Measurements from ENCODE around the gene PDCD11. TPM values are rescaled to one million over a fixed set of nuclear protein-coding genes. Genes with fewer than 3 reads are reported as not detected.

The PDCD11 gene
- total RNA-seq, 2 donors from 2014 or later = 10.7 to 23.0 TPM

DNA sequence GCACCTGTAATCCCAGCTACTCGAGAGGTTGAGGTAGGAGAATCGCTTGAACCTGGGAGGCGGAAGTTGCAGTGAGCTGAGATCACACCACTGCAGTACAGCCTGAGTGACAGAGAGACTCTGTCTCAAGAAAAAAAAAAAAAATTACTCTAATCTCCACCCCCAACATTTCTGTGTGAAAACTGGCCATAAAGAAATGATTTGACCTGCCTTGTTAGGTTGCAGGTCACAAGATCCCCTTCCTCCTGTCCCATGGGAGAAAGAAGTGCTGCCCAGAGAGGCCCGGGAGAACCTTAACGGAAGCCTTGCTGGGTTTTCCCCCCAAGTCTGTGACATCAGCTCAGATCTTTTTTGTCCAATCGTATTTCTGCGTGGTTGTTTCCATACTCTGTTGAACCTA lies 71.0 kb downstream of the PDCD11 start:
- H3K27me3 ChIP-seq (replicated peaks; ENCODE audit: insufficient read depth) = no peaks in the 10 kb centered on the region
- ATAC-seq (ENCODE audit: insufficient number of reproducible peaks, low FRiP score, low read depth) (no peak), DNase-seq (ENCODE audit: low spot score) (no peak)
- no peak overlapping the region for H3K4me3 ChIP-seq
- H3K9me3 ChIP-seq = no peaks in the 10 kb centered on the region
- H3K36me3 ChIP-seq = no peaks in the 10 kb centered on the region
- H3K4me1 ChIP-seq (ENCODE audit: control insufficient read depth in 1 of 2, low read depth in 2 of 2) = peaks cover 0 to 4% of the 10 kb centered on the region in 2 donors
- TF ChIP-seq, protein P1, sequence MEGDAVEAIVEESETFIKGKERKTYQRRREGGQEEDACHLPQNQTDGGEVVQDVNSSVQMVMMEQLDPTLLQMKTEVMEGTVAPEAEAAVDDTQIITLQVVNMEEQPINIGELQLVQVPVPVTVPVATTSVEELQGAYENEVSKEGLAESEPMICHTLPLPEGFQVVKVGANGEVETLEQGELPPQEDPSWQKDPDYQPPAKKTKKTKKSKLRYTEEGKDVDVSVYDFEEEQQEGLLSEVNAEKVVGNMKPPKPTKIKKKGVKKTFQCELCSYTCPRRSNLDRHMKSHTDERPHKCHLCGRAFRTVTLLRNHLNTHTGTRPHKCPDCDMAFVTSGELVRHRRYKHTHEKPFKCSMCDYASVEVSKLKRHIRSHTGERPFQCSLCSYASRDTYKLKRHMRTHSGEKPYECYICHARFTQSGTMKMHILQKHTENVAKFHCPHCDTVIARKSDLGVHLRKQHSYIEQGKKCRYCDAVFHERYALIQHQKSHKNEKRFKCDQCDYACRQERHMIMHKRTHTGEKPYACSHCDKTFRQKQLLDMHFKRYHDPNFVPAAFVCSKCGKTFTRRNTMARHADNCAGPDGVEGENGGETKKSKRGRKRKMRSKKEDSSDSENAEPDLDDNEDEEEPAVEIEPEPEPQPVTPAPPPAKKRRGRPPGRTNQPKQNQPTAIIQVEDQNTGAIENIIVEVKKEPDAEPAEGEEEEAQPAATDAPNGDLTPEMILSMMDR (IDR thresholded peaks at IDR 0.05) = no peak
- H3K27ac ChIP-seq = no peak overlapping the region

DNA sequence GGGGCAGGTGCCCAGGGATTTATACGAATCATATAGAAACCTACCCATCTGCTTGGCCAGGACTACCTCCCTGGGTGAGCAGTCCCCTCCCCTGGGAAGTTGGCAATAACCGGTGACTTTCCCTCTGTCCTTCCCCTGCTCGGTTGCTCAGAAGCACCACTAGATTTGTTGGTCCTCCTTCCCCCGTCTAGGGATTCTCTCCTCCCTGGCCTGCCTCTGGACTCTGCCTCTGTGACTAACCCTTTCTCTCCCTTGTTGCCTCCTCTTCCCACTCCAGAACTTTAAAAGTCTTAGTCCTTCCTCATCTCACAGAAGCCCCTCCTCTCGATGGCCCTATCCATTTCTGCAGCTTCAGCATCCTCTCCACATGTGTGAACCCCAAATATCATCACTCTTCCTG lies 72.8 kb downstream of the PDCD11 start:
- peaks cover 0 to 4% of the 10 kb centered on the region in 2 donors for H3K4me1 ChIP-seq (ENCODE audit: control insufficient read depth in 1 of 2, low read depth in 2 of 2)
- H3K9me3 ChIP-seq = no peaks in the 10 kb centered on the region
- H3K27me3 ChIP-seq (replicated peaks; ENCODE audit: insufficient read depth) = no peaks in the 10 kb centered on the region
- ATAC-seq (ENCODE audit: insufficient number of reproducible peaks, low FRiP score, low read depth) (no peak), DNase-seq (ENCODE audit: low spot score) (no peak)
- no peak overlapping the region for H3K27ac ChIP-seq
- H3K36me3 ChIP-seq = no peaks in the 10 kb centered on the region
- TF ChIP-seq, protein P1 (IDR thresholded peaks at IDR 0.05) = no peak
- no peak overlapping the region for H3K4me3 ChIP-seq

DNA sequence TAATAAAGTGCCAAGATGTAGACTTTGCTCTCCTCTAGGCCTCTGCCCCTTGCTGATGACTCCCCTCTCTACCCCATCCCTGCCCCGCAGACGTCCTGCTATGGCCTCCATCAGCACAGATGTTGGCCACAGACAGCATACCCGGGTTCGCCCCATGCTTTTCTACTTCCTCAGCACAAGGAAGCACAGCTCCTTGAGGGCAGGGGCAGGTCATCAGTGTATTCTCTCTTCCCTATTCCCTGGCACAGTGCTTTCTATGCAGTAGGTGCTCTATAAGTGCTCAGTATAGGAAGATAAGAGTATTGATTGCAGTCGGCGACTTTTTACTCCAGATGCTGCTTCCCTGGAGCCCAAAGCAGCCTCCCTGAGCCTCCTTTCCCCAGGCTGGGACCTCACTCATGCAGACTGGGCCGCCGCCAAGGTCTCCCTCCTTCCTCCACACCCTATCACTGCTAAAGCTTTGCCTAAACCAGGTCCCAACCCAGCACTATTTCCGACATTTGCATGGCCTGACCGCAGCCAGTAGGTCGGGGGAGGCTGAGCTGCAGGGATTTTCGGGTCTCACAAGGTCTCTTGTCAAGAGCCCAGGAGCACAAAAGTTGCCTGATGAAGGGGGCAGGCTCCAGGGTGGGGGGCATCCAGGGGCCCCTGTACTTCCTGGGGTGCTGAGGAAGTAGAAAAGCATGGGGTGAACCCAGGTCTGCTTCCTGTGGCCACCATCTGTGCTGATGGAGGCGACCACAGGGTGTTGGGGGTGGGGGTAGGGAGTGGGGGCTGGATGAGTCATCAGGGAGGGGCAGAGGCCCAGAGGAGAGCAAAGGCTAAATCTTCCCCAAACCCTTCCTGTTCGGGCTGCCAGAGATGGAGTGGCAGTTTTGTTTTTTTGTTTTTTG lies 74.6 kb downstream of the PDCD11 start:
- ATAC-seq (ENCODE audit: insufficient number of reproducible peaks, low FRiP score, low read depth) (no peak), DNase-seq (ENCODE audit: low spot score) (no peak)
- no peaks in the 10 kb centered on the region for H3K36me3 ChIP-seq
- TF ChIP-seq, protein P1 (IDR thresholded peaks at IDR 0.05) = no peak
- H3K9me3 ChIP-seq = no peaks in the 10 kb centered on the region
- H3K27me3 ChIP-seq (replicated peaks; ENCODE audit: insufficient read depth) = no peaks in the 10 kb centered on the region
- H3K27ac ChIP-seq = no peak overlapping the region
- peaks cover 0 to 4% of the 10 kb centered on the region in 2 donors for H3K4me1 ChIP-seq (ENCODE audit: control insufficient read depth in 1 of 2, low read depth in 2 of 2)
- no peak overlapping the region for H3K4me3 ChIP-seq

DNA sequence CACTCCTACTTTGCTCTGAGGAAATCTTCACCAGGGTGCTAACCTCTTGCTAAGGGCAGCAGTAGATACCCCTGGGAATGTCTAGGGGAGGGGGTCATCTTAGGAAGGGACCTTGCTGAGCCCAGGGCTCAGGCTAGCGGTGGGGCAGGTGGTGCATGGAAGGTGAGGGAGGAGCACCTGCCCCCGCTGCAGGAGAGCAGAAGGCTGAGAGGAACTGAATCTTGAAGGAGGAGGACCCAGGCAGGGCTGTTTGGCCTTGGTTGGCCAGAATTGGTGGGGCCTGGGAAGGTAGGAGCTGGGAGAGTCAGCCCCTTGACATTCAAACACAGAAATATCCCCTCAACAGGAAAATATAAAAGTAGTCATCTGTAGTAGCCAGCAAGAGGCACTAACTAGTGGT lies 75.6 kb downstream of the PDCD11 start:
- Histone ChIP-seq H3K36me3 (no peaks in the 10 kb centered on the region), H3K27me3 (replicated peaks; ENCODE audit: insufficient read depth) (no peaks in the 10 kb centered on the region), H3K4me1 (ENCODE audit: control insufficient read depth in 1 of 2, low read depth in 2 of 2) (peaks cover 0 to 4% of the 10 kb centered on the region in 2 donors), H3K4me3 (no peak overlapping the region), H3K27ac (no peak overlapping the region), H3K9me3 (no peaks in the 10 kb centered on the region)
- TF ChIP-seq, protein P1 (IDR thresholded peaks at IDR 0.05) = no peak
- no peak for ATAC-seq (ENCODE audit: insufficient number of reproducible peaks, low FRiP score, low read depth)
- DNase-seq (ENCODE audit: low spot score) = no peak

DNA sequence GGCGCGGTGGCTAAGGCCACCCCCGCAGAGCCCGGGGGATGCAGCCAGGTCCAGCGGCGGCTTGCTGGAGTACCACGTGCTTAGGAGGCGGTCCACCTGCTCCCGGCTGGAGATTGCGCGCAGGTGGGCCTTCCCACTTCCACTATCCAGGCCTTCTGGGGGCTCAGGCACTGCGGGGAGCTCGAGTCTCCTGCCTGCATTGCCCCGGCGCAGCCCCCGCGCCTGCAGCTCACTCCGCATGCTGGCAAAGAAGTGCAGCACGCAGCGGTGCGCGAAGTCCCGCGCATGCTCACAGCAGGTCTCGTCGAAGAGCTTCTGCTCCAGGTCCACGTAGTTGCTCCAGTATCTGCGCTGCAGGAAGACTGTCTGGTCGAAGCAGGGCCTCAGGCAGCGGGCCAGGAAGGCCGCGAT lies 76.8 kb downstream of the PDCD11 start:
- no peaks in the 10 kb centered on the region for H3K9me3 ChIP-seq
- no peak for ATAC-seq (ENCODE audit: insufficient number of reproducible peaks, low FRiP score, low read depth)
- H3K4me1 ChIP-seq (ENCODE audit: control insufficient read depth in 1 of 2, low read depth in 2 of 2) = peaks cover 0 to 4% of the 10 kb centered on the region in 2 donors
- DNase-seq (ENCODE audit: low spot score) = no peak
- TF ChIP-seq, protein P1 (IDR thresholded peaks at IDR 0.05) = no peak
- no peak overlapping the region for H3K4me3 ChIP-seq
- no peak overlapping the region for H3K27ac ChIP-seq
- H3K36me3 ChIP-seq = no peaks in the 10 kb centered on the region
- no peaks in the 10 kb centered on the region for H3K27me3 ChIP-seq (replicated peaks; ENCODE audit: insufficient read depth)

Measured in thoracic aorta (tissue), 2 donors.